ENCODE data around the gene CCDC183. TPM values are rescaled to one million over a fixed set of nuclear protein-coding genes. Genes with fewer than 3 reads are reported as not detected.

The CCDC183 gene
- total RNA-seq, 1 experiment from 2014 or later: 1.1 TPM

DNA sequence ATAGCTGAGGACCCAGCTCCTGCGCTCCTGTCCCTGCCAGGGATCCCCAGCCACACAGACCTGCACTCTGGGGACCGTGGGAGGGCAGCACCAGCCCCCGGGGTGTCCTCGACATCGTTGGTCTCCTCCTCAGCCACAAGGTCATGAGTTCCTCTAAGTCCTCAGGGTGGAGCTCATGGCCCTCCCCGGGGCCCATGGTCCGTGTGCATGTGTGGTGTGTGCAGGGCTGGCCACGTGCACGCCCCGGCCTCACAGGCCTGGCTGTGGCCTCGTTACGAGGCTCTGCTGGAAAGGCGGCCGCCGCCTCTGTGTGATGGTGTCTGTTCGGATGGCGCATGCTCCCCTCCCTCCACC is 30.0 kb downstream of the CCDC183 start:
- Histone ChIP-seq H3K14ac (ENCODE audit: insufficient read depth, low read length) (no peak overlapping the region), H3K9me3 (ENCODE audit: control insufficient read depth, low read depth, low read length) (no peaks in the 10 kb centered on the region), H3K9ac (ENCODE audit: extremely low read depth, insufficient read length, low read length) (no peak overlapping the region), H3K56ac (ENCODE audit: insufficient read length, low read depth, low read length) (no peak overlapping the region), H3T11ph (ENCODE audit: low read length) (no peak overlapping the region), H3K27ac (ENCODE audit: insufficient read length, low read depth, low read length) (no peak overlapping the region), H2BK12ac (ENCODE audit: insufficient read length, low read depth, low read length) (no peak overlapping the region), H4K20me1 (ENCODE audit: control insufficient read depth, insufficient read depth, insufficient read length) (no peaks in the 10 kb centered on the region), H3K27me3 (ENCODE audit: insufficient read depth, low read length) (no peaks in the 10 kb centered on the region), H2BK5ac (ENCODE audit: insufficient read length, low read length) (no peak overlapping the region), H3K23ac (ENCODE audit: insufficient read length, low read depth, low read length) (no peak overlapping the region), H2AK5ac (ENCODE audit: insufficient read length, low read length) (no peak overlapping the region), H3K4me1 (ENCODE audit: insufficient read depth, low read length) (no peaks in the 10 kb centered on the region), H4K8ac (replicated peaks; ENCODE audit: insufficient read length, low read depth, low read length) (no peak overlapping the region), H3K79me2 (ENCODE audit: insufficient read depth, low read length) (peaks cover 4% of the 10 kb centered on the region; the same call in 1 of the 2 replicates), H3K23me2 (ENCODE audit: insufficient read length, low read depth, low read length, poor library complexity, severe bottlenecking) (peaks cover 5% of the 10 kb centered on the region), H2AFZ (ENCODE audit: low read length) (no peak overlapping the region), H3K18ac (ENCODE audit: insufficient read length, low read depth, low read length) (no peak overlapping the region), H4K5ac (ENCODE audit: insufficient read length, low read depth, low read length) (no peak overlapping the region), H2BK15ac (ENCODE audit: low read depth, low read length) (no peak overlapping the region), H2BK20ac (ENCODE audit: low read depth, low read length, poor library complexity, severe bottlenecking) (no peak overlapping the region), H3K4ac (ENCODE audit: low read depth, low read length) (no peak overlapping the region), H3K4me2 (ENCODE audit: insufficient read depth, insufficient read length, low read length) (no peak overlapping the region), H4K91ac (ENCODE audit: insufficient read length, low read depth, low read length) (no peak overlapping the region), H3K79me1 (ENCODE audit: insufficient read depth, low read depth, low read length, poor library complexity, severe bottlenecking) (peaks cover 4% of the 10 kb centered on the region), H2BK120ac (ENCODE audit: low read depth, low read length, poor library complexity, severe bottlenecking) (no peak overlapping the region)
- Mint-ChIP-seq H3K4me3 (no peak overlapping the region), H3K27ac (0 out of 7 replicates have a peak overlapping the region, but pooled peaks of 1 of the 3 experiments have one; percentile 47), H3K9me3 (no peaks in the 10 kb centered on the region), H3K36me3 (ENCODE audit: insufficient read depth in 1 of 3, low read depth in 3 of 3) (peaks cover 10 to 45% (median 44%) of the 10 kb centered on the region in 3 experiments; a peak in 6 of 7 replicates), H3K4me1 (peaks cover 2 to 14% of the 10 kb centered on the region in 2 experiments; a peak in 3 of 4 replicates), H3K27me3 (ENCODE audit: low read depth) (no peaks in the 10 kb centered on the region)
- WGBS (ENCODE audit: extremely low coverage, insufficient read length, low lambda C conversion rate): no CpG with 5 or more reads among the region's 17 CpGs
- no peak for DNase-seq
- TF ChIP-seq, protein P1, sequence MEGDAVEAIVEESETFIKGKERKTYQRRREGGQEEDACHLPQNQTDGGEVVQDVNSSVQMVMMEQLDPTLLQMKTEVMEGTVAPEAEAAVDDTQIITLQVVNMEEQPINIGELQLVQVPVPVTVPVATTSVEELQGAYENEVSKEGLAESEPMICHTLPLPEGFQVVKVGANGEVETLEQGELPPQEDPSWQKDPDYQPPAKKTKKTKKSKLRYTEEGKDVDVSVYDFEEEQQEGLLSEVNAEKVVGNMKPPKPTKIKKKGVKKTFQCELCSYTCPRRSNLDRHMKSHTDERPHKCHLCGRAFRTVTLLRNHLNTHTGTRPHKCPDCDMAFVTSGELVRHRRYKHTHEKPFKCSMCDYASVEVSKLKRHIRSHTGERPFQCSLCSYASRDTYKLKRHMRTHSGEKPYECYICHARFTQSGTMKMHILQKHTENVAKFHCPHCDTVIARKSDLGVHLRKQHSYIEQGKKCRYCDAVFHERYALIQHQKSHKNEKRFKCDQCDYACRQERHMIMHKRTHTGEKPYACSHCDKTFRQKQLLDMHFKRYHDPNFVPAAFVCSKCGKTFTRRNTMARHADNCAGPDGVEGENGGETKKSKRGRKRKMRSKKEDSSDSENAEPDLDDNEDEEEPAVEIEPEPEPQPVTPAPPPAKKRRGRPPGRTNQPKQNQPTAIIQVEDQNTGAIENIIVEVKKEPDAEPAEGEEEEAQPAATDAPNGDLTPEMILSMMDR (conservative IDR thresholded peaks at IDR 0.05): no peak
